Measurements from ENCODE around the gene ARL14EPL. TPM values are rescaled to one million over a fixed set of nuclear protein-coding genes. Genes with fewer than 3 reads are reported as not detected.
"Not testable (repeated sequence)": the region's sequence is repeated elsewhere in the genome, so short reads cannot be mapped to it uniquely, and the experiment has no call there.

The ARL14EPL gene
- total RNA-seq, 4 donors from 2014 or later, result not detected

- H3K4me1 ChIP-seq, result peaks cover 0 to 14% (median 12%) of the 10 kb centered on the region in 4 donors
These were observed 52.8 kb downstream of the ARL14EPL start, which contains the start of gene COMMD10 for GRCh38 chr5:116084871-116085715. TSS of gene COMMD10 (plus strand) at chr5:116085025.

GRCh38 chr5:116086309-116086708, 54.0 kb downstream of the ARL14EPL start:
- H3K36me3 ChIP-seq; DNase-seq; H3K9me3 ChIP-seq; H3K27me3 ChIP-seq; intact Hi-C loops (cut with DNase I; ENCODE audit: low total_unique reads); in situ Hi-C loops (cut with MboI; ENCODE audit: low pct_ligation_motif_present in 1 of 4, low pct_unique_long_range_greater_than_20kb in 1 of 4, low sequenced_read_pairs in 3 of 4); H3K27ac ChIP-seq: not testable (repeated sequence)
- Histone ChIP-seq H3K4me3 (peak overlapping the region in 1 of 4 donors; percentile 69), H3K4me1 (peaks cover 0 to 14% (median 12%) of the 10 kb centered on the region in 4 donors)
- WGBS, 2 donors (ENCODE audit: low coverage in 1 of 2), result 93 to 98% methylated on average over 6 to 11 of the region's 11 CpGs

More at GRCh38 chr5:116084871-116085715, 52.8 kb downstream of the ARL14EPL start, which contains the start of gene COMMD10:
- H3K4me3 ChIP-seq, result peak within 1 kb of the TSS; percentile 64 to 88 (median 77)
- H3K27ac ChIP-seq, result peak within 1 kb of the TSS; percentile 86 to 90 (median 88)
- no peaks in the 10 kb centered on the region for H3K36me3 ChIP-seq
- peak; percentile 80 for DNase-seq
- in situ Hi-C loops (cut with MboI; ENCODE audit: low pct_ligation_motif_present in 1 of 4, low pct_unique_long_range_greater_than_20kb in 1 of 4, low sequenced_read_pairs in 3 of 4) (no loop called here), intact Hi-C loops (cut with DNase I; ENCODE audit: low total_unique reads) (no loop called here)
- no peaks in the 10 kb centered on the region for H3K9me3 ChIP-seq
- H3K27me3 ChIP-seq, result no peaks in the 10 kb centered on the region
- 0 to 3% methylated on average over 8 to 64 of the region's 65 CpGs for WGBS, 2 donors (ENCODE audit: low coverage in 1 of 2)
- TF ChIP-seq CTCF (IDR thresholded peaks at IDR 0.05) (no peak), EP300 (IDR thresholded peaks at IDR 0.05; ENCODE audit: low read depth) (no peak), POLR2A (IDR thresholded peaks at IDR 0.05) (peak; percentile 73), POLR2AphosphoS5 (IDR thresholded peaks at IDR 0.05) (peak; percentile 35 to 75 (median 41))

GRCh38 chr5:116088062-116088461, 55.8 kb downstream of the ARL14EPL start:
- intact Hi-C loops (cut with DNase I; ENCODE audit: low total_unique reads) (no loop called here), in situ Hi-C loops (cut with MboI; ENCODE audit: low pct_ligation_motif_present in 1 of 4, low pct_unique_long_range_greater_than_20kb in 1 of 4, low sequenced_read_pairs in 3 of 4) (no loop called here)
- Histone ChIP-seq H3K36me3 (peaks cover 0 to 9% (median 4%) of the 10 kb centered on the region in 4 donors), H3K9me3 (no peaks in the 10 kb centered on the region), H3K27ac (no peak overlapping the region), H3K4me3 (no peak overlapping the region), H3K27me3 (no peaks in the 10 kb centered on the region), H3K4me1 (peaks cover 0 to 14% (median 12%) of the 10 kb centered on the region in 4 donors)
- no peak for DNase-seq
- TF ChIP-seq EP300 (IDR thresholded peaks at IDR 0.05; ENCODE audit: low read depth), result no peak
- TF ChIP-seq POLR2AphosphoS5 (IDR thresholded peaks at IDR 0.05), result no peak
- TF ChIP-seq POLR2A (IDR thresholded peaks at IDR 0.05), result no peak
- TF ChIP-seq CTCF (IDR thresholded peaks at IDR 0.05), result no peak

- intact Hi-C loops (cut with DNase I; ENCODE audit: low total_unique reads) (no loop called here), in situ Hi-C loops (cut with MboI; ENCODE audit: low pct_ligation_motif_present in 1 of 4, low pct_unique_long_range_greater_than_20kb in 1 of 4, low sequenced_read_pairs in 3 of 4) (no loop called here)
- TF ChIP-seq POLR2AphosphoS5 (IDR thresholded peaks at IDR 0.05) (no peak), CTCF (IDR thresholded peaks at IDR 0.05) (no peak), EP300 (IDR thresholded peaks at IDR 0.05; ENCODE audit: low read depth) (no peak), POLR2A (IDR thresholded peaks at IDR 0.05) (no peak)
- no peak for DNase-seq
- Histone ChIP-seq H3K27ac (no peak overlapping the region), H3K36me3 (peaks cover 0 to 28% (median 8%) of the 10 kb centered on the region in 4 donors), H3K4me3 (no peak overlapping the region), H3K9me3 (no peaks in the 10 kb centered on the region), H3K4me1 (peaks cover 0 to 8% (median 6%) of the 10 kb centered on the region in 4 donors), H3K27me3 (no peaks in the 10 kb centered on the region)
- 85 to 95% methylated on average over 3 of the region's 3 CpGs for WGBS, 2 donors (ENCODE audit: low coverage in 1 of 2)
These were observed 58.0 kb downstream of the ARL14EPL start for GRCh38 chr5:116090302-116090701.

Data from transverse colon (tissue), 4 donors.